H1 (cell line): Measurements from ENCODE around the gene TMEM198.

Experiments used
- CTCF ChIP-seq, 3 experiments: IDR thresholded peaks; 1 replicate in 2 of 3; 2 replicates in 1 of 3; pipeline versions ENCODE4 v1.5.1 to v1.6.1; 2011; ENCODE audit warnings: low read length in 3 of 3, mild to moderate bottlenecking in 3 of 3, inconsistent platforms in 2 of 3, low read depth in 1 of 3, moderate library complexity in 1 of 3; ENCODE audit not compliant: insufficient read depth in 1 of 3; ENCODE audit errors: control extremely low read depth in 1 of 3
- MAX ChIP-seq: IDR thresholded peaks from 2 replicates; pipeline ENCODE4 v1.6.1; 2012; ENCODE audit warnings: inconsistent platforms
- ZNF274 ChIP-seq: IDR thresholded peaks from 2 replicates; pipeline ENCODE4 v1.7.0; 2012; ENCODE audit warnings: low read length, borderline replicate concordance; ENCODE audit errors: extremely low read depth

- TF ChIP-seq CTCF (IDR thresholded peaks at IDR 0.05; ENCODE audit: control extremely low read depth in 1 of 3, insufficient read depth in 1 of 3, low read depth in 1 of 3, low read length in 3 of 3): no peak
- no peak for TF ChIP-seq ZNF274
- TF ChIP-seq MAX: peak; percentile 82
Measured at GRCh38 chr2:219506802-219507526, 36.9 kb upstream of the TMEM198 start.
